ENCODE data around the gene SNCB. TPM values are rescaled to one million over a fixed set of nuclear protein-coding genes. Genes with fewer than 3 reads are reported as not detected.
"Not testable (repeated sequence)": the region's sequence is repeated elsewhere in the genome, so short reads cannot be mapped to it uniquely, and the experiment has no call there.

The SNCB gene
- total RNA-seq, 2 experiments from 2014 or later = 0.31 TPM; not detected in 1

GRCh38 chr5:176601901-176602482, 28.3 kb downstream of the SNCB start:
- Mint-ChIP-seq H3K4me1 (ENCODE audit: low read depth) (peaks cover 3% of the 10 kb centered on the region), H3K27ac (no peak overlapping the region), H3K36me3 (no peaks in the 10 kb centered on the region), H3K4me3 (no peak overlapping the region), H3K27me3 (no peaks in the 10 kb centered on the region), H3K9me3 (no peaks in the 10 kb centered on the region)
- intact Hi-C loops (cut with micrococcal nuclease) = no loop called here
- DNase-seq = no peak
- POLR2A ChIA-PET = no interaction called here
- CTCF ChIA-PET = interaction anchor here (1.2 kb wide), 1 partner anchor 59 kb away, joined by 3 read pairs; no protein-coding TSS in a partner anchor

DNA sequence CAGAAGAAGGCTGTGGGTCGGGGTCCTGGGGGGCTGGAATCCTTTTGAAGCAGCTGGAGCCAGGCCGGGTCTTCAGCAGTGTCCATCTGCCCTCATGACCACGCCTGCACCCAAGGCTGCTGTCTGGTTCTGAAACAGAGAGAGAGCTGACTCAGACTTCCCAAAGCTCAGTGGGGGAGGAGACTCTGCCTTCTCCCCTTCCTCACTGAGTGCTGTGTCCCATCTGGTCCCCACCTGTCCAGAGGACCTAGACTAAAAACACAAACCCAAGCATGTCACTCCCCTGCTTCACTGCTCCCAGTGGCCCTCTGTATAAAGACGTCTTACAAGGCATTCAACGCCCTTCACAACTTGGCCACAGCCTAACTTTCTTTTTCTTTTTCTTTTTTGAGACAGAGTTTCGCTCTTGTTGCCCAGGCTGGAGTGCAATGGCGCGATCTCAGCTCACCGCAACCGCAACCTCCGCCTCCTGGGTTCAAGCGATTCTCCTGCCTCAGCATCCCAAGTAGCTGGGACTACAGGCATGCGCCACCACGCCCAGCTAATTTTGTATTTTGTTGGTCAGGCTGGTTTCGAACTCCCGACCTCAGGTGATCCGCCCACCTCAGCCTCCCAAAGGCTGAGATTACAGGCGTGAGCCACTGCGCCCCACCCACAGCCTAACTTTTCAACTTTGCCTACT, 30.4 kb downstream of the SNCB start:
- H3K9me3 Mint-ChIP-seq, H3K27ac Mint-ChIP-seq, CTCF ChIA-PET, POLR2A ChIA-PET, H3K4me3 Mint-ChIP-seq, H3K36me3 Mint-ChIP-seq, H3K27me3 Mint-ChIP-seq: not testable (repeated sequence)
- DNase-seq = peak; percentile 24
- intact Hi-C loops (cut with micrococcal nuclease) = loop anchor here (5.0 kb wide), 3 partner anchors 47 to 363 kb away; partner anchors contain the start of genes CLTB, SIMC1 and TSPAN17
- H3K4me1 Mint-ChIP-seq (ENCODE audit: low read depth) = peaks cover 10% of the 10 kb centered on the region

DNA sequence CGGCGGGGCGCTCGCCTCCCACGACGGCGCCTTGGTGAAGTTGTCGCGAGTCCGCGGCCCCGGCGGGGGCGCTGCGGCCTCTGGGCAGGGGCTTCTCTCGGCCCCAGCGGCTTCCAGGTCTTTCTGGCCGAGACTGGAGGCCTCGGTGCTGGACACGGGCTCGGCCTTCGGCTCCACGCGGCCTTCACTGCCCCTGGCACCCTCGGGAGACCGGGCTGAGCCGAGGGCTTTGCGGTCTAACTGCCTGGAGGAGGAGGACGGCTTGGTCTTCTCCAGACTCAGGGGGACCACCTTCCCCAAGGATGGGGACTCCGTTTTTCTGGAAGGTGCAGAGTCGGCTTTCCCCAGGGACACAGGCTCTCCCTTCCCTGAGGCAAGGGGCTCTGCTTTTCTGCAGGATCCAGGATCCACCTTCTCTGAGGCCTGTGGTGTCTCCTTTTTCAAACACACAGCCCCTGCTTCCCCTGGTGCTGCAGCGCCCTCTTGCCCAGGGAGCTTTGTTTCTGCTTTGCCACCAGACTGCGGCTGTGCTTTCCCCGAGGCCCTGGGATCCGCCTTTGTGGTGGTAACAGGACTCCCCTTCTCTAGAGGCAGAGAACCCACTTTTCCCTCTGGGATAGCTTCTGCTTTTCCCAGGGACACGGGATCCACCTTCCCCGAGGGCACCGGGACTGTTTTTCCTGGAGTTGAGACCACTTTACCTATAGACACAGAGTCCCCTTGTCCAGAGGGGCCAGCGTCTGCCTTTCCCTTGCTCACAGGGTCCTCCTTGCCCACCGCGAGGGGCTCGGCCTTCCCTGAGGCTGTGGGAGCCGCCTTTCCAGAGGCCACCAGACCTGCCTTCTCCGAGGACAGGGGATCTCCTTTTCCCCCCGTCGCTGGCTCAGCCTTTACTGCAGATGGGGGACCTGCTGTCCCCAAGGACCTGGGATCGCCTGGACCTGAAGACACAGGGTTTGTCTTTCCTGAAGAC, 32.6 kb downstream of the SNCB start:
- intact Hi-C loops (cut with micrococcal nuclease) = loop anchor here (5.0 kb wide), 3 partner anchors 50 to 360 kb away; partner anchors contain the start of genes CLTB, SIMC1 and TSPAN17
- no peak for DNase-seq
- no peaks in the 10 kb centered on the region for H3K27me3 Mint-ChIP-seq
- ChIA-PET POLR2A (no interaction called here), CTCF (interaction anchor here (0.6 to 2.0 kb wide), 11 partner anchors 8 to 489 kb away, joined by 3 to 15 read pairs (median 4); partner anchors contain the start of genes CLTB and FGFR4)
- H3K4me3 Mint-ChIP-seq = no peak overlapping the region
- H3K4me1 Mint-ChIP-seq (ENCODE audit: low read depth) = peaks cover 10% of the 10 kb centered on the region
- no peaks in the 10 kb centered on the region for H3K9me3 Mint-ChIP-seq
- H3K27ac Mint-ChIP-seq = no peak overlapping the region
- H3K36me3 Mint-ChIP-seq = no peaks in the 10 kb centered on the region

DNA sequence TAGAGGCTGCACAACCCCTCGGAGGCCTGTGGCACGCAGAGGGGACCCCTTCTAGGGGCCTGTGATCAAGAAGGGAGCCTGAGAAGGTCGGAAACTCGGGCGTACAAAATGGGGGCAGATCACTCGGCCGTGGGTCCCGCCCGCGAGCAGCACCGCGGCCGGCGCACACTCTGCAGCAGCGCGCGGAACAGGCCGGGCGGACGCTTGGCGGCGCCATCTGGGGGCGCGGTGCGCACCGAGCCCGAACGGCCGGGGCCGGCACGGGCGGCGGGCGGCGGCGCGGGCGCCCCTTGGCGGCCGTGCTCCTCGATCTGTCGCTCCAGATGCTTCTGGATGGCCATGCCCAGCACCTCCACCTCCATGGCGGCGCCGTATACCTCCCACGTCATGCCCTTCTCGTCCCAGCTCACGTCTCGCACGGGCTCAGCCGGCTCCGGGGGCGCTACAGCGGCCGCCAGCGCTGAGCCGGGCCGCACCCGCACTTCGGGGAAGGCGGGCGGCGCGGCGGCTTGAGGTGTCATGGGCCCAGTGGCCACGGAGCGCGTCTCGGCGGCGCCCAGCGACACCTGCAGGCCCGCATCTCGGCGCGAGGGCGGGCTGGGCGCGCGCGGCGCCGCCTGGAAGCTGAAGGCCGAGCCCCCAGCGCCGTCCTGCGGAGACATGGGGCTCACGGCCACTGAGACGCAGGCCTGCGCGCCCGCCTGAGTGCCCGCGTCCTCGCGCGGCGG, 33.5 kb downstream of the SNCB start:
- Mint-ChIP-seq H3K36me3 (no peaks in the 10 kb centered on the region), H3K9me3 (no peaks in the 10 kb centered on the region), H3K4me3 (peak overlapping the region; percentile 56), H3K27me3 (no peaks in the 10 kb centered on the region), H3K4me1 (ENCODE audit: low read depth) (peaks cover 10% of the 10 kb centered on the region), H3K27ac (peak overlapping the region; percentile 49)
- intact Hi-C loops (cut with micrococcal nuclease) = loop anchor here (5.0 kb wide), 3 partner anchors 50 to 360 kb away; partner anchors contain the start of genes CLTB, SIMC1 and TSPAN17
- ChIA-PET POLR2A (interaction anchor here (1.2 kb wide), 1 partner anchor 34 kb away, joined by 3 read pairs; the partner anchor contains the start of genes EIF4E1B and SNCB), CTCF (interaction anchor here (0.6 to 2.0 kb wide), 15 partner anchors 9 to 490 kb away, joined by 3 to 15 read pairs (median 3); partner anchors contain the start of genes CLTB, FGFR4 and TSPAN17)
- DNase-seq = peak; percentile 74

- Mint-ChIP-seq H3K27me3 (no peaks in the 10 kb centered on the region), H3K27ac (peak overlapping the region; percentile 49), H3K9me3 (no peaks in the 10 kb centered on the region), H3K36me3 (no peaks in the 10 kb centered on the region), H3K4me1 (ENCODE audit: low read depth) (peaks cover 10% of the 10 kb centered on the region), H3K4me3 (peak overlapping the region; percentile 56)
- ChIA-PET CTCF (interaction anchor here (0.8 to 2.0 kb wide), 11 partner anchors 8 to 196 kb away, joined by 3 to 15 read pairs (median 4); partner anchors contain the start of genes CLTB and TSPAN17), POLR2A (interaction anchor here (1.2 kb wide), 1 partner anchor 34 kb away, joined by 3 read pairs; the partner anchor contains the start of genes EIF4E1B and SNCB)
- intact Hi-C loops (cut with micrococcal nuclease) = loop anchor here (5.0 kb wide), 3 partner anchors 51 to 359 kb away; partner anchors contain the start of genes CLTB, SIMC1 and TSPAN17
- no peak for DNase-seq
These were observed 34.2 kb downstream of the SNCB start for GRCh38 chr5:176596069-176596644.

- intact Hi-C loops (cut with micrococcal nuclease) = loop anchor here (5.0 kb wide), 3 partner anchors 52 to 358 kb away; partner anchors contain the start of genes CLTB, SIMC1 and TSPAN17
- ChIA-PET CTCF (interaction anchor here (0.8 to 1.7 kb wide), 3 partner anchors 7 to 52 kb away, joined by 3 to 4 read pairs (median 3); partner anchors contain the start of gene TSPAN17), POLR2A (no interaction called here)
- Mint-ChIP-seq H3K4me3 (no peak overlapping the region), H3K27me3 (no peaks in the 10 kb centered on the region), H3K36me3 (no peaks in the 10 kb centered on the region), H3K4me1 (ENCODE audit: low read depth) (peaks cover 10% of the 10 kb centered on the region), H3K27ac (no peak overlapping the region), H3K9me3 (no peaks in the 10 kb centered on the region)
- DNase-seq = no peak
These were observed 34.9 kb downstream of the SNCB start for GRCh38 chr5:176595386-176595943.

- intact Hi-C loops (cut with micrococcal nuclease) = no loop called here
- DNase-seq = no peak
- ChIA-PET CTCF (interaction anchor here (0.7 kb wide), 1 partner anchor 22 kb away, joined by 3 read pairs; no protein-coding TSS in a partner anchor), POLR2A (no interaction called here)
- Mint-ChIP-seq H3K27me3 (no peaks in the 10 kb centered on the region), H3K27ac (no peak overlapping the region), H3K4me3 (no peak overlapping the region), H3K4me1 (ENCODE audit: low read depth) (peaks cover 7% of the 10 kb centered on the region), H3K9me3 (no peaks in the 10 kb centered on the region), H3K36me3 (no peaks in the 10 kb centered on the region)
These were observed 35.8 kb downstream of the SNCB start for GRCh38 chr5:176594554-176594953.

DNA sequence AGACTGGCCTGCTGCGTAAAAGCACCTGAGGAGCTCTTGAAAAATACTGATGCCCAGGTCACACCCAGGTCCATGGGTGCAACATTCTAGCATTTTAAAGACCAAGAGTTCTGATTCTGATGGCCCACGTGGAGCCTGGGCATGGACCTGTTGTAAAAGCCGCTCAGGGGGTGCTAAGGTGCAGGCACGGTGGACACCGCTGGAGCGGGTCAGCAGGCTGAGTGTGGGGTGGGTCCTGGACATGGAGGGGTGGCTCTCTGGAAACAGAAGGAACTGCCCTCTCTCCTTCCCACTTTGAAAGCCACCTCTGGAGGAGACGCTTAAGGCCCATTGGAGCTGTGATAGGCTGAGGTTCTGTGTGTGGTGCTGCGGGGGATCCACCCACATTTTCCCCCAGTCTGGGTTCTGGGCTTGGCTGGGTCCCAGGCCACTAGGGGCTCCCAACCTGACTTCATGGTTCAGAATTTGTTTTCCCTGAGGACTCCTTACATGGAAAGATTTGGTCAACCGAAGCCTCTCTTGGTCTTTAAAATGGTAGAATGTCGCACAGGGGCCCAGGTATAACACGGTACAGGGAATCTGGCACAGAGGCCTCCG, 37.0 kb downstream of the SNCB start:
- intact Hi-C loops (cut with micrococcal nuclease) = no loop called here
- DNase-seq = no peak
- H3K9me3 Mint-ChIP-seq = no peaks in the 10 kb centered on the region
- ChIA-PET CTCF (no interaction called here), POLR2A (no interaction called here)
- no peak overlapping the region for H3K4me3 Mint-ChIP-seq
- no peak overlapping the region for H3K27ac Mint-ChIP-seq
- no peaks in the 10 kb centered on the region for H3K27me3 Mint-ChIP-seq
- H3K36me3 Mint-ChIP-seq = no peaks in the 10 kb centered on the region
- peaks cover 7% of the 10 kb centered on the region for H3K4me1 Mint-ChIP-seq (ENCODE audit: low read depth)

GRCh38 chr5:176592573-176592972, 37.8 kb downstream of the SNCB start:
- H3K36me3 Mint-ChIP-seq = no peaks in the 10 kb centered on the region
- no peak overlapping the region for H3K4me3 Mint-ChIP-seq
- H3K27me3 Mint-ChIP-seq = no peaks in the 10 kb centered on the region
- ChIA-PET POLR2A (no interaction called here), CTCF (no interaction called here)
- intact Hi-C loops (cut with micrococcal nuclease) = no loop called here
- DNase-seq = no peak
- no peaks in the 10 kb centered on the region for H3K9me3 Mint-ChIP-seq
- H3K27ac Mint-ChIP-seq = no peak overlapping the region
- peaks cover 7% of the 10 kb centered on the region for H3K4me1 Mint-ChIP-seq (ENCODE audit: low read depth)

GRCh38 chr5:176591667-176592066, 38.7 kb downstream of the SNCB start:
- CTCF ChIA-PET; POLR2A ChIA-PET; H3K4me1 Mint-ChIP-seq (ENCODE audit: low read depth): not testable (repeated sequence)

More at GRCh38 chr5:176591667-176592066, 38.7 kb downstream of the SNCB start:
- intact Hi-C loops (cut with micrococcal nuclease); DNase-seq; H3K4me3 Mint-ChIP-seq; H3K36me3 Mint-ChIP-seq; H3K9me3 Mint-ChIP-seq; H3K27me3 Mint-ChIP-seq; H3K27ac Mint-ChIP-seq: not testable (repeated sequence)

Measured in activated CD4-positive, alpha-beta memory T cell treated with anti-CD3 and anti-CD28 coated beads for 36 hours (primary cell).